ENCODE data around the gene DUOX1. TPM values are rescaled to one million over a fixed set of nuclear protein-coding genes. Genes with fewer than 3 reads are reported as not detected.

Gene DUOX1
- total RNA-seq, 1 experiment from 2014 or later: 19.6 TPM

DNA sequence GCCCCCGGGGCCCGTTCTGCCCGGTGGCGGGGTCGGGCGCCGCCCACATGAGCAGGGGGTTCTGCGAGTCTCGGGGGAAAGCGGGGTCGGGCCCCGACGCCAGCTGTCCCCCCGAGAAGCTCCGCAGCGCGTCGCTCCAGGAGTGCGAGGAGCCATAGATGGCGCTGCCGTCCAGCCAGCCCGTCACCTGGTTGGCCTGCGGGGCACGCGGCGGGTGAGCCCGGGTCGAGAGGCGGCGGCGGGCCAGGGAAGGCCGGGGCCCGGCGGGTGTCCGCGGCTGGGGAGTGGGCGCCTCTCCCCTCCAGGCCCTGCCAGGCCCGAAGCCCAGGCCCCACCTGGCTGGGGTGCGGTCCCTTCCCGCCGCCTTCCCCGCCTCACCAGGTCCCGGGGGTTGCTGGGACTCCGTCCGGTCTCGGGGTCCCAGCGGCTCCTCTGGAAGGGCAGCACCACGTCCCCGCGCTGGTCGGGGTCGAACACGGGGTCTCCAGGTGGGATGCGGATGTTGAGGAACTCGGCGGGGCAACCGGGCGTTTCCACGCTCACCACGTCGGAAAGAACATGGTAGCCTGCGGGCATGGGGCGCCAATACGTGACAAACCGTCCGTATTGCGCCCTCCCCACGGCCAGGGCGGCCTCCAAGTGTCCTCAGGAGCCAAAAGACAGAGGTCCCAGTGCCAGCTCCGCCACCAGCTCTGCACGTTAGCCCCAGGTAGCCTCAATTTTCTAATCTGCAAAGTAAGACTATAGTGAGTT, 18.2 kb upstream of the DUOX1 start (continued):
- TF ChIP-seq, protein P1, sequence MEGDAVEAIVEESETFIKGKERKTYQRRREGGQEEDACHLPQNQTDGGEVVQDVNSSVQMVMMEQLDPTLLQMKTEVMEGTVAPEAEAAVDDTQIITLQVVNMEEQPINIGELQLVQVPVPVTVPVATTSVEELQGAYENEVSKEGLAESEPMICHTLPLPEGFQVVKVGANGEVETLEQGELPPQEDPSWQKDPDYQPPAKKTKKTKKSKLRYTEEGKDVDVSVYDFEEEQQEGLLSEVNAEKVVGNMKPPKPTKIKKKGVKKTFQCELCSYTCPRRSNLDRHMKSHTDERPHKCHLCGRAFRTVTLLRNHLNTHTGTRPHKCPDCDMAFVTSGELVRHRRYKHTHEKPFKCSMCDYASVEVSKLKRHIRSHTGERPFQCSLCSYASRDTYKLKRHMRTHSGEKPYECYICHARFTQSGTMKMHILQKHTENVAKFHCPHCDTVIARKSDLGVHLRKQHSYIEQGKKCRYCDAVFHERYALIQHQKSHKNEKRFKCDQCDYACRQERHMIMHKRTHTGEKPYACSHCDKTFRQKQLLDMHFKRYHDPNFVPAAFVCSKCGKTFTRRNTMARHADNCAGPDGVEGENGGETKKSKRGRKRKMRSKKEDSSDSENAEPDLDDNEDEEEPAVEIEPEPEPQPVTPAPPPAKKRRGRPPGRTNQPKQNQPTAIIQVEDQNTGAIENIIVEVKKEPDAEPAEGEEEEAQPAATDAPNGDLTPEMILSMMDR (IDR thresholded peaks at IDR 0.05 in 2 of 3, conservative IDR thresholded peaks at IDR 0.05 in 1 of 3; ENCODE audit: borderline replicate concordance in 1 of 3, insufficient read depth in 1 of 3, low read depth in 2 of 3, low read length in 2 of 3): no peak
- TF ChIP-seq JUND (IDR thresholded peaks at IDR 0.05) (no peak), RAD21 (IDR thresholded peaks at IDR 0.05; ENCODE audit: low read depth) (no peak), YY1 (IDR thresholded peaks at IDR 0.05; ENCODE audit: extremely low read depth, insufficient replicate concordance, low read depth, low read length) (no peak), ELF1 (IDR thresholded peaks at IDR 0.05; ENCODE audit: borderline replicate concordance, low read depth) (no peak)
- TF ChIP-seq, protein P2, sequence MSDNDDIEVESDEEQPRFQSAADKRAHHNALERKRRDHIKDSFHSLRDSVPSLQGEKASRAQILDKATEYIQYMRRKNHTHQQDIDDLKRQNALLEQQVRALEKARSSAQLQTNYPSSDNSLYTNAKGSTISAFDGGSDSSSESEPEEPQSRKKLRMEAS (IDR thresholded peaks at IDR 0.05): no peak

GRCh38 chr15:45112143-45112590, 17.6 kb upstream of the DUOX1 start:
- Histone ChIP-seq H3K27me3 (ENCODE audit: insufficient read depth, low read length) (no peaks in the 10 kb centered on the region), H3K4me1 (ENCODE audit: control insufficient read depth in 1 of 2, insufficient read depth in 2 of 2, low read length in 2 of 2) (no peaks in the 10 kb centered on the region), H3K4me2 (ENCODE audit: low read length) (no peak overlapping the region), H3K36me3 (ENCODE audit: control insufficient read depth in 1 of 2, insufficient read depth in 2 of 2, low read length in 2 of 2) (no peaks in the 10 kb centered on the region), H3K9me3 (ENCODE audit: control insufficient read depth in 1 of 2, insufficient read depth in 1 of 2, low read depth in 1 of 2, low read length in 2 of 2) (no peaks in the 10 kb centered on the region), H4K20me1 (ENCODE audit: insufficient read depth) (no peaks in the 10 kb centered on the region), H3K4me3 (replicated peaks in 1 of 2; ENCODE audit: low read depth in 1 of 2, low read length in 2 of 2) (no peak overlapping the region), H3K9ac (ENCODE audit: low read length) (no peak overlapping the region), H2AFZ (ENCODE audit: low read depth, low read length, poor library complexity, severe bottlenecking) (no peak overlapping the region), H3K9me2 (ENCODE audit: insufficient read depth) (no peaks in the 10 kb centered on the region), H3K79me2 (ENCODE audit: insufficient read depth, low read length) (no peaks in the 10 kb centered on the region), H3K27ac (ENCODE audit: low read depth, low read length) (no peak overlapping the region)
- ChIA-PET RAD21 (ENCODE audit: low non-redundant PET in 1 of 2, low total read pairs in 2 of 2, uncharacterized antibody in 2 of 2, unreplicated experiment in 2 of 2) (no interaction called here), CTCF (no interaction called here), POLR2A (no interaction called here)
- no peak for ATAC-seq
- BruUV-seq (replicated peaks): no TSS peak
- DNase-seq (ENCODE audit: low read depth, low spot score): no peak
- intact Hi-C loops (cut with micrococcal nuclease): no loop called here
- TF ChIP-seq, protein P1 (IDR thresholded peaks at IDR 0.05 in 2 of 3, conservative IDR thresholded peaks at IDR 0.05 in 1 of 3; ENCODE audit: borderline replicate concordance in 1 of 3, insufficient read depth in 1 of 3, low read depth in 2 of 3, low read length in 2 of 3): no peak
- TF ChIP-seq EGR1 (IDR thresholded peaks at IDR 0.05; ENCODE audit: low read depth): no peak
- TF ChIP-seq, protein P3, sequence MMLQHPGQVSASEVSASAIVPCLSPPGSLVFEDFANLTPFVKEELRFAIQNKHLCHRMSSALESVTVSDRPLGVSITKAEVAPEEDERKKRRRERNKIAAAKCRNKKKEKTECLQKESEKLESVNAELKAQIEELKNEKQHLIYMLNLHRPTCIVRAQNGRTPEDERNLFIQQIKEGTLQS (IDR thresholded peaks at IDR 0.05): no peak
- no peak for TF ChIP-seq EZH2 (IDR thresholded peaks at IDR 0.05)
- no peak for TF ChIP-seq CEBPB (IDR thresholded peaks at IDR 0.05; ENCODE audit: low read depth)
- no peak for TF ChIP-seq SRF (IDR thresholded peaks at IDR 0.05; ENCODE audit: low read depth)
- TF ChIP-seq EZH2phosphoT487 (IDR thresholded peaks at IDR 0.05; ENCODE audit: borderline replicate concordance): no peak
- no peak for TF ChIP-seq POLR2A (IDR thresholded peaks at IDR 0.05; ENCODE audit: borderline replicate concordance, extremely low read depth, insufficient read depth, insufficient read length)
- no peak for TF ChIP-seq POLR2AphosphoS5 (IDR thresholded peaks at IDR 0.05; ENCODE audit: low read depth, low read length)
- TF ChIP-seq ZFX (IDR thresholded peaks at IDR 0.05): no peak
- TF ChIP-seq ELF1 (IDR thresholded peaks at IDR 0.05; ENCODE audit: borderline replicate concordance, low read depth): no peak
- TF ChIP-seq TCF7L2 (IDR thresholded peaks at IDR 0.05; ENCODE audit: borderline replicate concordance, extremely low read depth, insufficient read depth, insufficient read length): no peak
- no peak for TF ChIP-seq JUND (IDR thresholded peaks at IDR 0.05)
- TF ChIP-seq ZBTB33 (IDR thresholded peaks at IDR 0.05; ENCODE audit: extremely low read depth, insufficient replicate concordance, low read length): no peak
- no peak for TF ChIP-seq FOSL1 (IDR thresholded peaks at IDR 0.05; ENCODE audit: low read depth)
- TF ChIP-seq CBX3 (IDR thresholded peaks at IDR 0.05; ENCODE audit: low read depth): no peak

Measured in HCT116 (cell line).